Stomach (tissue), 9 donors: Measurements from ENCODE around the gene B3GNT3. TPM values are rescaled to one million over a fixed set of nuclear protein-coding genes. Genes with fewer than 3 reads are reported as not detected.

Experiments used
- DNase-seq, 2 donors: peaks; one replicate each; pipeline versions ENCODE4 v3.0.0 to v3.0.0-alpha.2; 2013 to 2019
- H3K27ac ChIP-seq, 5 donors: fragments of 200-600 bp in 4 of 5; sonication (generic) in 4 of 5; one replicate each; pipeline ENCODE4 v1.5.1; 2013 to 2019; ENCODE audit warnings: mild to moderate bottlenecking in 1 of 5, moderate library complexity in 1 of 5
- H3K27me3 ChIP-seq, 3 donors: fragments of 200-600 bp; sonication (generic); one replicate each; pipeline ENCODE4 v1.5.1; 2017 to 2019; ENCODE audit warnings: mixed run types in 1 of 3
- H3K36me3 ChIP-seq, 4 donors: fragments of 200-600 bp; sonication (generic); 1 replicate in 3 of 4; 2 replicates in 1 of 4; pipeline ENCODE4 v1.5.1; 2016 to 2019
- H3K4me1 ChIP-seq, 4 donors: fragments of 200-600 bp; sonication (generic); one replicate each; pipeline ENCODE4 v1.5.1; 2016 to 2019
- H3K4me3 ChIP-seq, 4 donors: fragments of 200-600 bp; sonication (generic) in 3 of 4; one replicate each; pipeline ENCODE4 v1.5.1; 2016 to 2019; ENCODE audit warnings: mild to moderate bottlenecking in 1 of 4
- H3K9me3 ChIP-seq, 4 donors: fragments of 200-600 bp; sonication (generic); one replicate each; pipeline ENCODE4 v1.5.1; 2016 to 2019
- CTCF ChIP-seq, 7 experiments: fragments of 450-650 bp in 4 of 7; fragments of 200-600 bp in 3 of 7; sonication (generic) in 3 of 7; IDR thresholded peaks; one replicate each; pipeline ENCODE4 v1.5.1; 2016 to 2019; ENCODE audit warnings: antibody characterized with exemption in 7 of 7, control low read depth in 2 of 7, mild to moderate bottlenecking in 1 of 7
- EP300 ChIP-seq: sonication (generic); formaldehyde crosslinking; IDR thresholded peaks from one replicate; pipeline ENCODE4 v1.6.1; 2017; ENCODE audit warnings: antibody characterized with exemption
- POLR2A ChIP-seq, 4 donors: fragments of 450-650 bp; IDR thresholded peaks; one replicate each; pipeline ENCODE4 v1.6.1; 2016; ENCODE audit warnings: antibody characterized with exemption in 4 of 4, control low read depth in 2 of 4, mild to moderate bottlenecking in 1 of 4, moderate library complexity in 1 of 4
- POLR2AphosphoS5 ChIP-seq, 3 donors: sonication (generic); formaldehyde crosslinking; IDR thresholded peaks; one replicate each; pipeline ENCODE4 v1.6.1; 2016; ENCODE audit warnings: antibody characterized with exemption in 3 of 3
- WGBS, 5 donors: extraction: QIAGEN DNeasy Blood & Tissue Kit in 3 of 5; methylation state at CpG; one replicate each; pipeline versions ENCODE4 v1.1.5 to v1.1.7; 2013 to 2018; 5-methylcytosine and 5-hydroxymethylcytosine counted together
- intact Hi-C: fragments of 100-400 bp; cut with DNase I; formaldehyde crosslinking; loops from one replicate; pipeline ENCODE4 v1.15.1; 2023; ENCODE audit warnings: low total_unique reads
- polyA plus RNA-seq, 3 donors: library from polyadenylated mRNA; stranded (reverse); fragments of 200-250 nt; gene quantifications; one replicate each; pipeline ENCODE4 v1.2.3, GENCODE V29; 2013
- total RNA-seq, 5 donors: library from RNA; depleted of rRNA; stranded (reverse); fragments of >200 nt; gene quantifications; one replicate each; pipeline versions ENCODE4 v1.1.0 to v1.2.3, GENCODE V29; 2014 to 2016
- donor health status: healthy with polysubstance abuse.
- donor health status: Bipolar disorder and iron deficiency.
- donor health status: healthy.

The B3GNT3 gene
- total and polyA plus RNA-seq, 8 donors: 11.3 to 117 (median 20.2) TPM

GRCh38 chr19:17835182-17836006 lies 40.5 kb downstream of the B3GNT3 start:
- Histone ChIP-seq H3K9me3 (no peaks in the 10 kb centered on the region), H3K27me3 (peaks cover 0 to 37% (median 0%) of the 10 kb centered on the region in 3 donors), H3K27ac (no peak overlapping the region), H3K4me3 (no peak overlapping the region), H3K4me1 (peaks cover 0 to 14% (median 13%) of the 10 kb centered on the region in 4 donors), H3K36me3 (peaks cover 0 to 81% (median 31%) of the 10 kb centered on the region in 4 donors)
- intact Hi-C loops: no loop called here
- 68 to 75% (median 72%) methylated on average over 8 of the region's 8 CpGs for WGBS, 5 donors
- TF ChIP-seq CTCF (IDR thresholded peaks at IDR 0.05): no peak
- DNase-seq: no peak

GRCh38 chr19:17836530-17836929 lies 41.6 kb downstream of the B3GNT3 start:
- TF ChIP-seq EP300 (no peak), POLR2AphosphoS5 (IDR thresholded peaks at IDR 0.05) (no peak), CTCF (IDR thresholded peaks at IDR 0.05) (no peak)

GRCh38 chr19:17837972-17838371 lies 43.0 kb downstream of the B3GNT3 start:
- no peak overlapping the region for H3K4me3 ChIP-seq
- H3K27me3 ChIP-seq: peaks cover 0 to 38% (median 0%) of the 10 kb centered on the region in 3 donors
- intact Hi-C loops: no loop called here
- H3K36me3 ChIP-seq: peaks cover 0 to 75% (median 29%) of the 10 kb centered on the region in 4 donors
- 89 to 96% (median 93%) methylated on average over 7 of the region's 7 CpGs for WGBS, 5 donors
- H3K27ac ChIP-seq: no peak overlapping the region
- TF ChIP-seq CTCF (IDR thresholded peaks at IDR 0.05) (no peak), POLR2A (IDR thresholded peaks at IDR 0.05) (no peak), POLR2AphosphoS5 (IDR thresholded peaks at IDR 0.05) (no peak), EP300 (no peak)
- DNase-seq: no peak
- peaks cover 13 to 21% (median 18%) of the 10 kb centered on the region in 4 donors for H3K4me1 ChIP-seq
- H3K9me3 ChIP-seq: no peaks in the 10 kb centered on the region

More at GRCh38 chr19:17836530-17836929, 41.6 kb downstream of the B3GNT3 start:
- intact Hi-C loops: no loop called here
- Histone ChIP-seq H3K27ac (no peak overlapping the region), H3K4me3 (no peak overlapping the region), H3K9me3 (no peaks in the 10 kb centered on the region), H3K27me3 (peaks cover 0 to 37% (median 0%) of the 10 kb centered on the region in 3 donors), H3K36me3 (peaks cover 0 to 79% (median 32%) of the 10 kb centered on the region in 4 donors), H3K4me1 (peaks cover 4 to 9% (median 7%) of the 10 kb centered on the region in 4 donors)
- WGBS, 5 donors: 53 to 76% (median 60%) methylated on average over 4 of the region's 4 CpGs
- DNase-seq: no peak

GRCh38 chr19:17840019-17840418 lies 45.1 kb downstream of the B3GNT3 start:
- TF ChIP-seq POLR2A (IDR thresholded peaks at IDR 0.05) (no peak), POLR2AphosphoS5 (IDR thresholded peaks at IDR 0.05) (no peak), CTCF (IDR thresholded peaks at IDR 0.05) (no peak), EP300 (no peak)
- H3K9me3 ChIP-seq: no peaks in the 10 kb centered on the region
- DNase-seq: no peak
- peaks cover 13 to 27% (median 20%) of the 10 kb centered on the region in 4 donors for H3K4me1 ChIP-seq
- H3K36me3 ChIP-seq: peaks cover 0 to 65% (median 31%) of the 10 kb centered on the region in 4 donors
- 78 to 85% (median 81%) methylated on average over 6 of the region's 6 CpGs for WGBS, 5 donors
- H3K27ac ChIP-seq: no peak overlapping the region
- peaks cover 0 to 55% (median 0%) of the 10 kb centered on the region in 3 donors for H3K27me3 ChIP-seq
- H3K4me3 ChIP-seq: no peak overlapping the region
- intact Hi-C loops: no loop called here
